Thyroid gland (tissue), 4 donors: ENCODE results near the gene BAZ1B. TPM values are rescaled to one million over a fixed set of nuclear protein-coding genes. Genes with fewer than 3 reads are reported as not detected.
A peak's percentile ranks its signal among the peaks of the same experiment; 100 is the strongest.

Experiments used
- DNase-seq, 2 donors: peaks; one replicate each; pipeline ENCODE4 v3.0.0-alpha.2; 2019
- H3K27ac ChIP-seq, 3 donors: fragments of 200-600 bp; sonication (generic); 1 replicate in 2 of 3; 2 replicates in 1 of 3; pipeline ENCODE4 v1.5.1; 2016 to 2019; ENCODE audit warnings: mild to moderate bottlenecking in 1 of 3, moderate library complexity in 1 of 3
- H3K27me3 ChIP-seq: fragments of 200-600 bp; sonication (generic); one replicate; pipeline ENCODE4 v1.5.1; 2019
- H3K36me3 ChIP-seq, 2 donors: fragments of 200-600 bp; sonication (generic); one replicate each; pipeline ENCODE4 v1.5.1; 2016 to 2019
- H3K4me1 ChIP-seq, 2 donors: fragments of 200-600 bp; sonication (generic); one replicate each; pipeline ENCODE4 v1.5.1; 2017 to 2019
- H3K4me3 ChIP-seq, 3 donors: fragments of 200-600 bp; sonication (generic); replicated peaks in 1 of 3; 1 replicate in 2 of 3; 2 replicates in 1 of 3; pipeline ENCODE4 v1.5.1; 2016; ENCODE audit warnings: mild to moderate bottlenecking in 1 of 3
- H3K9me3 ChIP-seq: fragments of 200-600 bp; sonication (generic); one replicate; pipeline ENCODE4 v1.5.1; 2017
- CTCF ChIP-seq, 6 experiments: fragments of 200-600 bp in 3 of 6; fragments of 450-650 bp in 3 of 6; sonication (generic) in 3 of 6; IDR thresholded peaks; one replicate each; pipeline ENCODE4 v1.5.1; 2016 to 2019; ENCODE audit warnings: antibody characterized with exemption in 6 of 6, mild to moderate bottlenecking in 2 of 6, inconsistent platforms in 1 of 6, moderate library complexity in 1 of 6
- POLR2A ChIP-seq, 2 donors: fragments of 450-650 bp; IDR thresholded peaks; one replicate each; pipeline ENCODE4 v1.6.1; 2017; ENCODE audit warnings: antibody characterized with exemption in 2 of 2, mild to moderate bottlenecking in 2 of 2, moderate library complexity in 1 of 2
- WGBS, 2 donors: methylation state at CpG; one replicate each; pipeline ENCODE4 v1.1.5; 2017; 5-methylcytosine and 5-hydroxymethylcytosine counted together
- intact Hi-C: fragments of 100-400 bp; cut with DNase I; formaldehyde crosslinking; loops from one replicate; pipeline ENCODE4 v1.15.1; 2023
- total RNA-seq, 4 donors: library from RNA; depleted of rRNA; stranded (reverse); fragments of >200 nt; gene quantifications; one replicate each; pipeline ENCODE4 v1.2.3, GENCODE V29; 2016

The BAZ1B gene
- total RNA-seq, 4 donors from 2014 or later = 52.8 to 69.0 (median 55.1) TPM

- H3K27me3 ChIP-seq = no peaks in the 10 kb centered on the region
- intact Hi-C loops = no loop called here
- H3K27ac ChIP-seq = peak overlapping the region in 2 of 3 donors; percentile 13 to 96
- peaks cover 32 to 34% of the 10 kb centered on the region in 2 donors for H3K4me1 ChIP-seq
- H3K4me3 ChIP-seq = peak overlapping the region in 2 of 3 donors; percentile 9 to 84
- H3K36me3 ChIP-seq = peaks cover 5 to 16% of the 10 kb centered on the region in 2 donors
- DNase-seq = peak in 1 of 2 donors; percentile 11
- TF ChIP-seq POLR2A (IDR thresholded peaks at IDR 0.05) (no peak), CTCF (IDR thresholded peaks at IDR 0.05) (no peak)
- H3K9me3 ChIP-seq = no peaks in the 10 kb centered on the region
- WGBS, 2 donors = 68 to 69% methylated on average over 18 of the region's 18 CpGs
These were observed 2.0 kb downstream of the BAZ1B start for GRCh38 chr7:73519867-73520672.

GRCh38 chr7:73518470-73518869, 3.6 kb downstream of the BAZ1B start:
- intact Hi-C loops = no loop called here
- Histone ChIP-seq H3K4me1 (peaks cover 32 to 34% of the 10 kb centered on the region in 2 donors), H3K4me3 (no peak overlapping the region), H3K36me3 (peaks cover 10 to 16% of the 10 kb centered on the region in 2 donors), H3K9me3 (no peaks in the 10 kb centered on the region), H3K27me3 (no peaks in the 10 kb centered on the region), H3K27ac (no peak overlapping the region)
- no peak for DNase-seq
- 82 to 87% methylated on average over 5 of the region's 5 CpGs for WGBS, 2 donors
- no peak for TF ChIP-seq CTCF (IDR thresholded peaks at IDR 0.05)
- no peak for TF ChIP-seq POLR2A (IDR thresholded peaks at IDR 0.05)

GRCh38 chr7:73517241-73517995, 4.7 kb downstream of the BAZ1B start:
- Histone ChIP-seq H3K27me3 (no peaks in the 10 kb centered on the region), H3K4me3 (no peak overlapping the region), H3K9me3 (no peaks in the 10 kb centered on the region), H3K4me1 (peaks cover 35 to 40% of the 10 kb centered on the region in 2 donors), H3K27ac (no peak overlapping the region), H3K36me3 (peaks cover 10 to 16% of the 10 kb centered on the region in 2 donors)
- no peak for TF ChIP-seq POLR2A (IDR thresholded peaks at IDR 0.05)
- no peak for TF ChIP-seq CTCF (IDR thresholded peaks at IDR 0.05)
- DNase-seq = no peak
- 89 to 96% methylated on average over 6 of the region's 6 CpGs for WGBS, 2 donors
- intact Hi-C loops = no loop called here

- 93 to 99% methylated on average over 3 of the region's 3 CpGs for WGBS, 2 donors
- H3K9me3 ChIP-seq = no peaks in the 10 kb centered on the region
- H3K4me1 ChIP-seq = peaks cover 32 to 41% of the 10 kb centered on the region in 2 donors
- no peak overlapping the region for H3K4me3 ChIP-seq
- no peak for TF ChIP-seq CTCF (IDR thresholded peaks at IDR 0.05)
- TF ChIP-seq POLR2A (IDR thresholded peaks at IDR 0.05) = no peak
- intact Hi-C loops = no loop called here
- H3K27me3 ChIP-seq = no peaks in the 10 kb centered on the region
- no peak overlapping the region for H3K27ac ChIP-seq
- H3K36me3 ChIP-seq = peaks cover 16 to 23% of the 10 kb centered on the region in 2 donors
- DNase-seq = no peak
These were observed 6.9 kb downstream of the BAZ1B start for GRCh38 chr7:73515178-73515577.
